ACHN (cell line): ENCODE measurements around the gene ZSWIM3.
A peak's percentile ranks its signal among the peaks of the same experiment; 100 is the strongest.
"Not testable (repeated sequence)": the region's sequence is repeated elsewhere in the genome, so short reads cannot be mapped to it uniquely, and the experiment has no call there.

Experiments used
- DNase-seq: peaks from one replicate; pipeline ENCODE4 v3.0.0-alpha.2; 2015
- in situ Hi-C: cut with HindIII; loops from 2 replicates; pipeline ENCODE4 v1.10.0; 2017; ENCODE audit warnings: low sequenced_read_pairs, low pct_ligation_motif_present, low pct_unique_long_range_greater_than_20kb

Gene ZSWIM3

DNA sequence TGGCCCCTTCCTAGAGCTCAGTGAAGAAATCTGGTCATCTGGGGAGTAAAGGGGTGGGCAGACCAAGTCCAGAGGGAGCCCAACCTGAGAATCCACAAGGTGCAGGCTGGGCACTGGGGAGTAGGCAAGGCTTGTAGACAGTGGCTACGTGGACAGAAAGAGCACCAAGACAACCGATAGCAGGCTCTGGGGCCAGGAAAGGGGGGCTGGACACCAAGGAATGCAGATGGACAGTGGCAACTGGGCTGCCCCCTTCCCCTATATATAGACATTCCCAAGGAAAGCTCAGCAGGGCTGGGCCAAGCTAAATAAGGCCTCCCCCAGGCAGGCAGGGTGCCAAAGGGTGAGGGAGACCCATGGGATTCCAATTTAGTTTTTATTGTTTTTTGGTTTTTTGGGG, 28.8 kb upstream of the ZSWIM3 start:
- no peak for DNase-seq
- in situ Hi-C loops = no loop called here

DNA sequence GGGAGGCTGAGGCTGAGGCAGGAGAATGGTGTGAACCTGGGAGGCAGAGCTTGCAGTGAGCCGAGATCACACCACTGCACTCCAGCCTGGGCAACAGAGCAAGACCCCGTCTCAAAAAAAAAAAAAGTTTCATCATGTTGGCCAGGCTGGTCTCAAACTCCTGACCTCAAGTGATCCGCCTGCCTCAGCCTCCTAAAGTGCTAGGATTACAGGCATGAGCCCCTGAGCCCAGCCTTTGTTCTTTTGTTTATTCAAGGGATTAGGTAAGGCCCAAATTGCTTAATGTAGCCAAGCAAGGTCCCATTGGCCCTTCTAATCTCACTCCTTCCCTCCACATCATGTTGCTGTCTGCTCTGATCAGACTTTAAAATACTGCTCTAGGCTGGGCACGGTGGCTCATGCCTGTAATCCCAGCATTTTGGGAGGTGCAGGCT, 27.7 kb upstream of the ZSWIM3 start:
- in situ Hi-C loops, DNase-seq: not testable (repeated sequence)

DNA sequence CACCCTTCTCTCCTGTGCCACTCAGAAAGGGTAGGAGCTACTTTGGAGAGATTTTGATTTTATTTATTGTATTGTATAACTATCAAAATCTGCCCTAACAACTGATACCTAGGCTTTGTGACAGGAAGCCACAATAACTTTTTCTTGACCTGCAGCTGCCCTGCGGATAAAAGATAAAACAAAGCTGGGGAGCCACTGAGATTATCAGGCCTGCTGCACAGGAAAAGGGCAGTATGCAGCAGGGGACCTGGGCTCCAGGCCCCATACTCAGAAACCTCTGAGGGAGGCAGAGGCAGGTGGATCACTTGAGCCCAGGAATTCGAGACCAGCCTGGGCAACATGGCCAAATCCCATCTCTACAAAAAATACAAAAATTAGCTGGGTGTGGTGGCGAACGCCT, 24.8 kb upstream of the ZSWIM3 start:
- in situ Hi-C loops = no loop called here

DNA sequence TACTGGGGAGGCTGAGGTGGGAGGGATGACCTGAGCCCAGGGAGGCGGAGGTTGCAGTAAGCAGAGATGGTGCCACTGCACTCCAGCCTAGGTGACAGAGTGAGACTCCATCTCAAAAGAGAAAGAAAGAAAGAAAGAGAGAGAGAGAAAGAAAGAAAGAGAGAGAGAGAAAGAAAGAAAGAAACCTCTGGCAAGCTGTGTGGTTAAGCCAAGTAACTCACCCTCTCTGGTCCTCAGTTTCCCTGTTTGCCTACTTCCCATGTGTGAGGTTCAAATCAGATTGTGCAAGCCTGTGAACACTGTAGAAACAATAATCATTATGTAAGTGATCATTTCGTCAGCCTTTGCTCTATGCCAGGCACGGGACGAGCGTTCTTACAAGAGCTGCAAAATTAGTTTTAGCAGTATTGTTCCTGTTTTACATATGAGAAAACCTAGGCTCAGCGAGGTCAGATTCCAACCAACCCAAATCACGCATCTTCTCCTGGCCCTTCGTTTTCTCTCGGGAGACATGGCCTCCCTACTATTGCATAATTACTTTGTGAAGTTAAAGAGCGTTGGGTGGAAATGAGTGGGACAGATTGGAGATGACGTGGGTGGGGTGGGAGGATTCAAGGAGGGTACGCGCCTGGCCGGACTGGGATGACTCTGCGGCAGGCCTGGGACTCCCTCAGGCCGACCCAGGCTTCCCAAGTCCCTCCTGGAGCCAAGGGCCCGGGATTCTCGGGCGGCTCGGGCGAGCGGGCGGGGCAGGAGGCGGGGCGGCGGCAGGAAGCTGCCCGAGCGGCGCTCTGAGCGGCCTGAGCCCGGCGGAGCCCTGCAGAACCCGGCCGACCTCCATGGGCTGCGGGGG, 24.2 kb upstream of the ZSWIM3 start, which contains the start of gene SNX21:
Gene SNX21, plus strand, starts transcription at position 770 of the 853 bp plus-strand sequence. CDS start 121 bp downstream, outside the sequence.
- in situ Hi-C loops = no loop called here
- peak; percentile 82 for DNase-seq

More for the DNA sequence above, 24.8 kb upstream of the ZSWIM3 start:
- DNase-seq = no peak

DNA sequence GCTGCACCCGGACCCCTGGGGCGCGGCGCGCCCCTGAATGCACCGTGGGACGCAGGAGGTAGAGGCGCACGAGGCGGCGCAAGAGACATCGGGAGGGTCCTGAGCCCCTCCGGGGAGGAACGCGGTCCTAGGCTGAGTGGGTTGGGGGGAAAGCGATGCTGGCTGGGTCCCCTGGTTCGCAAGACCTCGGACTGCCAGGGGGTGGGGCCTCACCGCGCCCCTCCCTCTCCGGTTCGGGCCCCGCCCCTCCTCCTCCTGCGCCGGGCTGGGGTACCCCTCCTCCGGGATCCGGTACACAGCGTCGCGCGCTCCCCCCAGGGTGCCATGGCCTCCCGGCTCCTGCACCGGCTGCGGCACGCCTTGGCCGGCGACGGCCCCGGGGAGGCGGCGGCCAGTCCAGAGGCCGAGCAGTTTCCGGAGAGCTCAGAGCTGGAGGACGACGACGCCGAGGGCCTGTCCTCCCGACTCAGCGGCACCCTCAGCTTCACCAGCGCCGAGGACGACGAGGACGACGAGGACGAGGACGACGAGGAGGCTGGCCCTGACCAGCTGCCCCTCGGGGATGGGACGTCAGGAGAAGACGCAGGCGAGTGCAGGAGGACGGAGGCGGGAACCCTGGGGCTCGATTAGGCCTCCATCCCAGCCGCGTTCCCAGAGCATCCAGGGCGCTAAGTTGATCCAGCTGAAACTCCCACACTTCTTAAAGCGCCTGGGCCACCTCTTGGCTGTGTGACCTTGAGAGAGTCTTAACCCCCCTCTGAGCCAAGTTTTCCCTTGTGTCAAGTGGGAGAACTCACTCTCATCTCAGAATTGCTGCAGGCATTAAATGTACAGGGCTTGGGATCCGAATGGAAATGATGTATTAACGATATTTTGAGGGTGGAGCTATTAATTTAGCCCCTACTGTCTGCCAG, 23.3 kb upstream of the ZSWIM3 start:
- in situ Hi-C loops = no loop called here
- peak; percentile 58 for DNase-seq

DNA sequence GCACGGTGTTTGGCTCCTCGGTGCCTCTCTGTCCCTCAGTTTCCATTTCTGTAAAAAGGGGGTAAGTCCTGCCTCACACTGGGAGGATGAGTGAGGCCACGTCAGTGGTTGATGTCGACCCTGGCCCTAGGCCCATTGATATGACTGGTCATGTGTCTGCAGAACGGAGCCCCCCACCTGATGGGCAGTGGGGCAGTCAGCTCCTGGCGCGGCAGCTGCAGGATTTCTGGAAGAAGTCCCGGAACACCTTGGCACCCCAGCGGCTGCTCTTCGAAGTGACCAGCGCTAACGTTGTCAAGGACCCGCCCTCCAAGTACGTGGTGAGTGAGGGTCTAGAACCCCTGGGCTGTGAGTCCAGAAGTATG, 22.6 kb upstream of the ZSWIM3 start:
- in situ Hi-C loops = no loop called here
- no peak for DNase-seq

DNA sequence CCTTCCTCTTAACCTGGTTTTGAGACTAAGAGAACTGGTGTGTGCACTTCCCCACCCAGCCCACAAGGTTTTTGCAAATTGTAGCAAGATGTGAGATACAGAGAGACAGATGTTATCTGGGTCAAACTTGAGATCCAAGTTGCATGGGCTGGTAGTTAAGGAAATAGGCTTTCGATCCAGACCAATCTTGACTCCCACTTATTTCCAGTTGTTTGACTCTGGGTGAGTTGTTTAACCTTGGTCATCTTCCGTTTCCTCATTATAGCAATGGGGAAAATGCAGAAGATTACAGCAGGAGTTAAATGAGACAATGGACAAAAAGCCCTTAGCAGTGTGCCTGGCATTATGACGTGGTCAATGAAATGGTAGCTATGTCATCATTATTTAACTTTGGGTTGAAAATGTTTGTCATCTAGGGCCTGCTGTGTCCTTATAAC, 22.1 kb upstream of the ZSWIM3 start:
- no peak for DNase-seq

DNA sequence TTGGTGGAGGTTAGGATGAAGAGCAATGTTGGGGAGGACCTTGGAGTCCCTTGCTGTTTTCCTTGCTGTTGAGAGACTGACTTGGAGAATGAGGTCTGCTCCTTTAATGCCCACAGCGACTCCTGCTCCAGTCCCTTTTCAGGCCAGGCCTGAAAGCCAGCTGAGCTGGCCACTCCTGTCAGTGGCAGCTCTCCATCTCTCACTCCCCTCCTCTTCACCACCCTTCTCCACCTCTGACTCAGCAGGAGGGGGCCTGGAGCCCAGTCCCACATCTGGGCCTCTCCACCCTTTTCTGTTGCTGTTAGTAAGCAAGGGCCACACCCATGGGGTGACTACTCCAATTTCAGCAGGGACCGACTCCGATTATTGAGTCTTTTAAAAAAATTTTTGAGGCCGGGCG, 21.6 kb upstream of the ZSWIM3 start:
- in situ Hi-C loops = no loop called here
- DNase-seq = no peak

More for the DNA sequence above, 22.1 kb upstream of the ZSWIM3 start:
- in situ Hi-C loops = no loop called here

DNA sequence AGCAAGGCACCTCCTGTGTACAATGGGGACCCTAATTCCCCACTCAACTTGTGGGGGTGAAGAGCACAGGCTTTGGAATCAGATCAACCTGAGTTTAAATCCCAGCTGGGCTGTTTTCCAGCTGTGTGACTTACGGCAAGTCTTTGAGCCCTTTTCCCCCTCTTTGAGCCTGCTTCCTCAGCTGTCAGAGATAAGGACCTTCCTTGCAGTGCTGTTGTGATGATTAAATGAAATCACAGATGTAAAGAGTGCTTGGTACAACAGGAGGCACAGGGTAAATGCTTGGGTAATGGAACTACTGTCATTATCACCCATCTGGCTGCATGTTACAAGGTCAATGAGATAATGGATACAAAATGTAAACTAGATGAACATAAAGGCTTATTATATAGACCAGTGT, 20.6 kb upstream of the ZSWIM3 start:
- in situ Hi-C loops = no loop called here
- no peak for DNase-seq

DNA sequence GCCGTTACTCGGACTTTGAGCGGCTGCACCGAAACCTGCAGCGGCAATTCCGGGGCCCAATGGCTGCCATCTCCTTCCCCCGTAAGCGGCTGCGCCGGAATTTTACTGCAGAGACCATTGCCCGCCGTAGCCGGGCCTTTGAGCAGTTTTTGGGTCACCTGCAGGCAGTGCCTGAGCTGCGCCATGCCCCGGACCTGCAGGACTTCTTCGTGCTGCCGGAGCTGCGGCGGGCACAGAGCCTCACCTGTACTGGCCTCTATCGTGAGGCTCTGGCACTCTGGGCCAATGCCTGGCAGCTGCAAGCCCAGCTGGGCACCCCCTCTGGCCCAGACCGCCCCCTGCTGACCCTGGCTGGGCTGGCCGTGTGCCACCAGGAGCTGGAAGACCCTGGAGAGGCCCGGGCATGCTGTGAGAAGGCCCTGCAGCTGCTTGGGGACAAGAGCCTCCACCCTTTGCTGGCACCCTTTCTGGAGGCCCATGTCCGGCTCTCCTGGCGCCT, 16.7 kb upstream of the ZSWIM3 start:
- in situ Hi-C loops = no loop called here
- no peak for DNase-seq

DNA sequence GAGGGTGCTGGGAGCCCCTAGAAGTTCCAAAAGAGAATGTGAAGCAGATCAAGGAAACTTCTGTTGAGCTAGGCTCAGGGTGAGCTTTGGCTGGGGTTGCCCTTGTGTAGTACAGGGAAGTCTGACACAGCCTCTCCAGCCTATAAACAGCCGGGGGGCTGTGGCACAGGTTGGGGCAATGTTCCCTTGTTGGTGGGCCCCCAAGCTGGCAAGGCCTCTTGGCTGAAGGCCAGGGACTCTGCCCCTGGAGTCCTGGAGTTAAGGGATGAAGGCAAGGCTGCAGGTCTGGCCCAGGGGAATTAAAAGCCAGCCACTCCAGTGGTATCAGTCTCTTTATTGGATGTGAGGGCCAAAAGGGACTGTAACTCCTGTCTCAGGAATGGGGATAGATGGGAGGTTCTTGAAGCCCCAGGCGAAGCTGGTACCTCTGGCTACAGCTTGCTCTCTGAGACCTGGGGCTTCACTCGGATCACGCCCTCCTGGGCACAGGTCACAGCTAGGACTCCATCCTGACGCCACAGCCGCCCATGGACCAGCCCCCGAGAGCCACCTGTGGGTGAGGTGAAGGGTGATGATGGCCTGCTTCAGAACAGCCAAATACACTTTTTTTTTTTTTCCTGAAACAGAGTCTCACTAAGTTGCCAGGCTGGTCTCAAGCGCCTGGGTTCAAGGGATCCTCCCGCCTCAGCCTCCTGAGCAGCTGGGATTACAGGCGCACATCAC, 15.8 kb upstream of the ZSWIM3 start:
- no peak for DNase-seq
- in situ Hi-C loops = no loop called here

DNA sequence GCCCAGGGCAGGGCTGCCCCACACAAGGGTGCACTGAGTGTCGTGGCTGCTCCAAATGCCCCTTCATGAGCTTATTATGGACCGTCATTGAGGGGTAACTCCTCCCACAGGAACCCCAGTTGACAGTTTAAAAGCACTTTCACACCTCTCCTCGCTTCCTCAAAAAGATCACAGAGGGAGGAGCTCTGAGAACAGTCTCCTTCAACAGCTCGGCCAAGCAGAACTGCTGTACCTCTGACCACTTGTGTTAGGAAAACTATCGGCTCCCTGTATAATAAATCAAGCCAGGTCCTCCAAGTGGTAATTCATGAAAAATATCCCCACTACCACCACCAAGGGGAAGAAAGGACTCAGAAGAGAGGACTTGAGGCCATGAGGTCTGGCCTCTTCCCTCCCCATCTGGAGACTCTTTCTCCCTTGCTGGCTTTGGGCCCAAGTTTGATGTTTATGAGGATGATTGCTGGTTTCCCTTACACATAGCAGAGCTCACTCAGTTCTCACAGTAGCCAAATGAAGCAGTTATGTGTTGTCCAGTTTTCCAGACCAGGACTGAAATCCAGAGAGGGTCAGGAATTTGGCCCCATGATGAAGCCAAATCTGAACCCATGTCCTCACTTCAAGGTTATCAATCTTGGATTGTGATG, 15.1 kb upstream of the ZSWIM3 start:
- in situ Hi-C loops = no loop called here
- DNase-seq = no peak

DNA sequence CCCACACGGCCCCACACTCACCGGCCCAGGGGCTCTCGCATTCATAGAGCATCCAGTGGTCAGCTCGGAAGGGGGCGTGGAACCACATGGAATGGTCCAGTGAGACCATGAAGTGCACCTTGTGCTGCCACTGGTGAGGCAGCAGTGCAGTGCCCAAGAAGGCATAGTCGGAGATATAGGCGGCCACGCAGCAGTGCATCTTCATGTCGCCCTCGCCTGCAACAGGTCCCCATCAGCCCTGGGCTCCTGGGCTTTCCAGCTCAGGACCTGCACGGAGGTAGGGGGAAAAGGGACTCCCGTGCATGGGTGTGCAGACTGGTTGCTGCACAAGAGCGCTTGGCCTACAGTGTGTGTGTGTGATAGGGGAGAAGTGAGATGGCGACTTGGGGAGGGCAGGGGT, 13.9 kb upstream of the ZSWIM3 start:
- in situ Hi-C loops = no loop called here
- DNase-seq = no peak

DNA sequence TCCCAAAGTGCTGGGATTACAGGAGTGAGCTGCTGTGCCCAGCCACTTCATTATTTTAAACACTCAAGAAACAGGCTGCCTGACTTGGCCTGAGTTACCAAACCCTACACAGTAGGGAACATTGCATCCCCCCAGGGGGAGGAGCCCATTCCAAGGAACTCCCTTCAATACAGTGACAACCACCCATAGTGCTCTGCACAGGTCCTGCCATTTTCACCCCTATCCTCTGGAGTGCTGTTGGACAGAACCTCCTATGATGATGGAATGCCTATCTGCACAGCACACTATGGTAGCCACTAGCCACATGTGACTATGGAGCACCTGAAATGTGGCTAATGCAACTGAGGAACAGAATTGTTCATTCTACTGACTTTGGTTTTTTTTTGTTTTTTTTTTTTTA, 12.0 kb upstream of the ZSWIM3 start:
- no peak for DNase-seq
- in situ Hi-C loops = no loop called here

DNA sequence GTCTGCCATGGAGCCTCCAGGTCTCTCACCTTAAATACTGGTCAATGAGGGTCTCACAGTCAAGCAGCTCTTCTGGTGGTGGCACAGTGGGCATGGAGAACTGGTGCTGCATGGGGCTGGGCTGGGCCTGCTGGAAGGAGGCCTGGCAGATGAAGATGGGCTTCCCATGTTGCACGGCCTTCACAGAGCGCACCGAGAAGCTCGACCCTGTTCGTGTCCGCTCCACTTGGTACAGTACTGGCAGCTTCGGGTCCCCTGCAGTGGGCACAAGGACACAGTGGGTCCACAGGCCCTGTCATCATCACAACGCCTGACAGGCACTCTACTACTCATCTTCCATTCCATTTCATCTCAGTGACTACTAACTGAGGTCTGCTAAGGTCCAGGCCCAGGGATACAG, 9.0 kb upstream of the ZSWIM3 start:
- in situ Hi-C loops = no loop called here
- no peak for DNase-seq

DNA sequence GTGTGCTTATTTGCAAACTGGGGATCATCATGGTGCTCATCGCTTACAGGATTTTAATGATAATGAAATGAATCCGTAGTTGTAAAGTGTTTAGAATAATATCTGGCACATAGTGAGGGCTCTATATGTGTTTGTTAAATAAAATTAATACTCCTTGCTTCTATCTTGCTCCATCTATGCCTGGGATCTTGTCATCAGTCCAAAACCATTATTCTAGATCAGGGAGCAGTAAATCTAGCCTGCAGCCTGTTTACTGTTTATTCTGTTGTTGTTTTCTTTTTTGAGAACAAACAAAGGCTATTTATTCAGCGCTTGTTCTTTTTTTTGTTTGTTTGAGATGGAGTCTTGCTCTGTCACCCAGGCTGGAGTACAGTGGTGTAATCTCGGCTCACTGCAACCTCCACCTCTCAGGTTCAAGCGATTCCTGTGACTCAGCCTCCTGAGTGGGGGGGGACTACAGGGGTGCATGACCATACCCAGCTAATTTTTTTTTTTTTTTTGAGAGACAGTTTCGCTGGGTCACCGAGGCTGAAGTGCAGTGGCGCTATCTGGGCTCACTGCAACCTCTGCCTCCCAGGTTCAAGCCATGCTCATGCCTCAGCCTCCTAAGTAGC, 8.3 kb upstream of the ZSWIM3 start:
- in situ Hi-C loops = no loop called here
- no peak for DNase-seq

DNA sequence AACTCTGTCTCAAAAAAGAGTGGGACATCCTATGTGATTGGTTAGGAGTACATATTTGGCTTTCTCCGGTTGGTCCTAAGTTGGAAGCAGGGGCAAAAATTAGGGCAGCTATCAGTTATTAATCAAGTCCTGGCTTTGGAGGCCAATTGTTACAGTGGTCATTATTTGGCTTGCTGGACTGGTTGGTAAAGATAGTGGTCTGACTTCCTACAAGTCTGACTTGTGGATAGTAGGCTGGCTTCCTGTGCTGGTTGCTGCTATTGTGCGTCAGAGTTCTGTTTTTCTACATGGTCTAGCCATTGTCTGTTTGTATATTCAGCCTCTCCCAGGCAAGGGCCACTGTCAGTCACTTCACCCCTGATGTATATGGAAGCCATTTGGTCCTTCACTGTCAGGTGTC, 7.2 kb upstream of the ZSWIM3 start:
- DNase-seq = no peak
- in situ Hi-C loops = no loop called here

DNA sequence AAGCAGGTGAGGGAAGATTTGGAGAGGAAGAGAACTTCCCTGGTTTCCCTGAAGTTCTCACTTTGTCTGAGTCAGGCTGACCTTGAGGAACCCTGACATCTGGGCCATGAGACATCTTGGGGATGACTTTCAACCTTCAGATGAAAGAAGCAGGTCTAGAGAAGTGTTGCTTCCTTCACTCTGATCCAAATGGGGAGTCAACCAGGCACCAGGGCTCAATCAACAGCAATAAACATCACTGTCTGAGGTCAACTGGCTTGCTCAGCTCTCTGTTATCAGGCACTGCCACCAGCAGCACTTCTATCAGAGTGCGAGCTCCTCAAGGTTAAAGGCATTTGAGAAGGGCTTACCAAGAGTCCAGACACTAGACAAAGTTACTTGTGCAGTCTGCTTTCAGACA, 6.5 kb upstream of the ZSWIM3 start:
- DNase-seq = no peak
- in situ Hi-C loops = no loop called here
